DMS53 treated with DMSO at 0.1 percent for 48 hours (cell line): ENCODE measurements around the gene PLCD1.
A peak's percentile ranks its signal among the peaks of the same experiment; 100 is the strongest.

ENCODE experiments used
- DNase-seq: peaks from one replicate; lab custom pipeline; 2025; ENCODE audit not compliant: unreplicated experiment; lab: John Stamatoyannopoulos, UW

Gene PLCD1

GRCh38 chr3:38001456-38002081, 27.9 kb downstream of the PLCD1 start:
- DNase-seq = no peak

- no peak for DNase-seq
These were observed 28.4 kb downstream of the PLCD1 start for GRCh38 chr3:38000965-38001455.

- no peak for DNase-seq
These were observed 29.1 kb downstream of the PLCD1 start for GRCh38 chr3:38000242-38000916.

- no peak for DNase-seq
These were observed 29.6 kb downstream of the PLCD1 start for GRCh38 chr3:37999836-38000235.

- DNase-seq = no peak
These were observed 31.6 kb downstream of the PLCD1 start for GRCh38 chr3:37997791-37998370.

- DNase-seq = no peak
These were observed 32.1 kb downstream of the PLCD1 start for GRCh38 chr3:37997342-37997741.

GRCh38 chr3:37996785-37997301, 32.6 kb downstream of the PLCD1 start:
- peak; percentile 30 for DNase-seq

GRCh38 chr3:37995652-37996641, 33.5 kb downstream of the PLCD1 start:
- DNase-seq = no peak

- DNase-seq = no peak
These were observed 34.8 kb downstream of the PLCD1 start for GRCh38 chr3:37994639-37994972.

GRCh38 chr3:37993820-37994638, 35.4 kb downstream of the PLCD1 start:
- no peak for DNase-seq

- DNase-seq = no peak
These were observed 36.0 kb downstream of the PLCD1 start for GRCh38 chr3:37993460-37993819.

GRCh38 chr3:37993067-37993455, 36.4 kb downstream of the PLCD1 start:
- DNase-seq = no peak

GRCh38 chr3:37992271-37993066, 37.0 kb downstream of the PLCD1 start:
- no peak for DNase-seq

GRCh38 chr3:37991823-37992222, 37.6 kb downstream of the PLCD1 start:
- no peak for DNase-seq

- no peak for DNase-seq
These were observed 38.3 kb downstream of the PLCD1 start for GRCh38 chr3:37991109-37991508.

- no peak for DNase-seq
These were observed 38.9 kb downstream of the PLCD1 start, which contains the start of gene VILL for GRCh38 chr3:37990527-37990926. VILL (plus strand) TSS chr3:37990786; CDS start chr3:37993673, 2,887 bp downstream.

GRCh38 chr3:37989821-37990480, 39.5 kb downstream of the PLCD1 start:
- no peak for DNase-seq

GRCh38 chr3:37988931-37989525, 40.4 kb downstream of the PLCD1 start:
- no peak for DNase-seq
